ENCODE results near the gene COA8. TPM values are rescaled to one million over a fixed set of nuclear protein-coding genes. Genes with fewer than 3 reads are reported as not detected.

The COA8 gene
- total and polyA plus RNA-seq, 2 donors from 2014 or later = 40.7 to 65.1 TPM

DNA sequence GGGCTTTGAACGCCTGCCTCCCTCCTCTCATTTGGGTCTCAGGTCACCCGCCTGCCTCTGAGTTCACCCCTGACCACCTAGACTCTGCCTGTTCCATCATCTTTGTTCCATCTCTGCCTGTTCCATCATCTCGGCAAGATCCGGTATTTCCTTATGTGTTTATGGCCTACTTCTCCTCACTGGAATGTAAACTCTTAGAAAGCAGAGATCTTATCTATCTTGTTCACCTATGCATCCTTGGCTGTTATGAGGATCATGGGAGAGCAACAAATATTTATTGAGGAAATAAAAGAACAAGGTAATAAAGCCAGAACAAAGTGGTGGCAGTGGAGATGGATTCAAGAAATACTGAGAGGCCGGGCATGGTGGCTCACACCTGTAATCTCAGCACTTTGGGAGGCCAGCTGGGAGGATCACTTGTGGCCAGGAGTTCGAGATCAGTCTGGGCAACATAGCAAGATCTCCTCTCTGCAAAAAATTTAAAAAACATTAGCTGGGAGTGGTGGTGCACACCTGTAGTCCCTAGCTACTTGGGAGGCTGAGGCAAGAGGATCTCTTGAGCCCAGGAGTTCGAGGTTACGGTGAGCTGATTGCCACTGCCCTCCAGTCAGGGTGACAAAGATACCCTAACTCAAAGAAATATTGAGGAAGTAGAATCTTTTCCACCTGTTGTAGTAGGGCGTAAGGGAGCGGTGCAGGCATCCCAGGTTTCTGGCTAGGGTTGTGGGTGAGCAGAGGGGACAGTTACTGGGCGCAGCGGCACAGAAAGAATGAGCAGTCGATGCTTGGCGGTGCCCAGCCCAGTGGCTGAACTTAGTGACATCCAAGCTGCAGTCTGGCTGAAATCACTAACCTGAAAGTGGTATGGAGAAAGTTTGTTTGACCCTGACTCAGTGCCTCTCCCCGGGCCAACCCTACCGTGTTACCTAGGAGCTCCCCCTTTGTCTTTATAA lies 64.6 kb downstream of the COA8 start:
- intact Hi-C loops (cut with DNase I) = no loop called here

DNA sequence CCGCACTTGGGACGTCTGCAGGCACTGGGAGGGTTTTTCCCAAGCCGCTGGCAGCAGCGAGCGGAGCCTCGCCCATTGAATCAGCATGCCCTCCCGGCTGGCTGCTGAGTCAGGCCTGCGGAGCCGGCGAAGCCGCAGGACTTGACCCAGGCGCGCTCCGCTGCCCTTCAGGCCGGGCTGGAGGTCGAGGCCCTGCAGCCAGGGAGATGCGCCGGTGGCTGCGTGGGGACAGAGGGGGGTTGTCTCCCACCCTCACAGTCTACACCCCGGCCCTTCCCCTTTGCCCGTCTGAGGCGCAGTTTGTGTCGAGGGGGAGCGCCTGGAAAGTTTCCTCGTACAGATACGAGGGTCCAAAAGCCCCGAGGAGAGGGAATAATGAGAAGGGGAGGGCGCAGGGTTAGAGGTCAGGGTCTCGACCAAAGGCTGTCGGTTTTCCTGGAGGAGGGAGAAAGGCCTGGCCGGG lies 65.5 kb downstream of the COA8 start:
- H3K9me3 ChIP-seq (ENCODE audit: control insufficient read depth in 2 of 3, insufficient read depth in 1 of 3, low read length in 3 of 3) = no peaks in the 10 kb centered on the region
- H3K4me1 ChIP-seq (ENCODE audit: control insufficient read depth in 2 of 3, insufficient read depth in 2 of 3, low read depth in 1 of 3, low read length in 3 of 3) = peaks cover 0 to 23% (median 7%) of the 10 kb centered on the region in 3 donors
- intact Hi-C loops (cut with DNase I) = no loop called here
- H3K36me3 ChIP-seq (ENCODE audit: control insufficient read depth in 2 of 3, insufficient read depth in 3 of 3, low read length in 3 of 3) = no peaks in the 10 kb centered on the region
- TF ChIP-seq, protein P1, sequence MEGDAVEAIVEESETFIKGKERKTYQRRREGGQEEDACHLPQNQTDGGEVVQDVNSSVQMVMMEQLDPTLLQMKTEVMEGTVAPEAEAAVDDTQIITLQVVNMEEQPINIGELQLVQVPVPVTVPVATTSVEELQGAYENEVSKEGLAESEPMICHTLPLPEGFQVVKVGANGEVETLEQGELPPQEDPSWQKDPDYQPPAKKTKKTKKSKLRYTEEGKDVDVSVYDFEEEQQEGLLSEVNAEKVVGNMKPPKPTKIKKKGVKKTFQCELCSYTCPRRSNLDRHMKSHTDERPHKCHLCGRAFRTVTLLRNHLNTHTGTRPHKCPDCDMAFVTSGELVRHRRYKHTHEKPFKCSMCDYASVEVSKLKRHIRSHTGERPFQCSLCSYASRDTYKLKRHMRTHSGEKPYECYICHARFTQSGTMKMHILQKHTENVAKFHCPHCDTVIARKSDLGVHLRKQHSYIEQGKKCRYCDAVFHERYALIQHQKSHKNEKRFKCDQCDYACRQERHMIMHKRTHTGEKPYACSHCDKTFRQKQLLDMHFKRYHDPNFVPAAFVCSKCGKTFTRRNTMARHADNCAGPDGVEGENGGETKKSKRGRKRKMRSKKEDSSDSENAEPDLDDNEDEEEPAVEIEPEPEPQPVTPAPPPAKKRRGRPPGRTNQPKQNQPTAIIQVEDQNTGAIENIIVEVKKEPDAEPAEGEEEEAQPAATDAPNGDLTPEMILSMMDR (IDR thresholded peaks at IDR 0.05; ENCODE audit: borderline replicate concordance, extremely low read depth, insufficient read depth) = no peak
- H3K4me3 ChIP-seq (ENCODE audit: low read length in 3 of 3) = peak overlapping the region; percentile 6 to 80 (median 65)
- H3K9ac ChIP-seq (ENCODE audit: low read length in 3 of 3) = peak overlapping the region in 2 of 3 donors; percentile 77 to 94
- no peaks in the 10 kb centered on the region for H3K27me3 ChIP-seq (ENCODE audit: control insufficient read depth, insufficient read depth, low read length)
- peak; percentile 62 to 95 (median 74) for DNase-seq
- peak overlapping the region; percentile 99 for H3K27ac ChIP-seq (ENCODE audit: low read depth in 2 of 2, low read length in 2 of 2)
- no peak for FAIRE-seq

More for the DNA sequence above, 64.6 kb downstream of the COA8 start:
- H3K27me3 ChIP-seq (ENCODE audit: control insufficient read depth, insufficient read depth, low read length) = no peaks in the 10 kb centered on the region
- peaks cover 0 to 22% (median 7%) of the 10 kb centered on the region in 3 donors for H3K4me1 ChIP-seq (ENCODE audit: control insufficient read depth in 2 of 3, insufficient read depth in 2 of 3, low read depth in 1 of 3, low read length in 3 of 3)
- peak in 1 of 5 donors; percentile 53 for DNase-seq
- H3K4me3 ChIP-seq (ENCODE audit: low read length in 3 of 3) = no peak overlapping the region
- peak overlapping the region; percentile 99 for H3K27ac ChIP-seq (ENCODE audit: low read depth in 2 of 2, low read length in 2 of 2)
- peak overlapping the region in 1 of 3 donors; percentile 94 for H3K9ac ChIP-seq (ENCODE audit: low read length in 3 of 3)
- H3K36me3 ChIP-seq (ENCODE audit: control insufficient read depth in 2 of 3, insufficient read depth in 3 of 3, low read length in 3 of 3) = no peaks in the 10 kb centered on the region
- TF ChIP-seq, protein P1 (IDR thresholded peaks at IDR 0.05; ENCODE audit: borderline replicate concordance, extremely low read depth, insufficient read depth) = no peak
- FAIRE-seq = no peak
- H3K9me3 ChIP-seq (ENCODE audit: control insufficient read depth in 2 of 3, insufficient read depth in 1 of 3, low read length in 3 of 3) = no peaks in the 10 kb centered on the region

DNA sequence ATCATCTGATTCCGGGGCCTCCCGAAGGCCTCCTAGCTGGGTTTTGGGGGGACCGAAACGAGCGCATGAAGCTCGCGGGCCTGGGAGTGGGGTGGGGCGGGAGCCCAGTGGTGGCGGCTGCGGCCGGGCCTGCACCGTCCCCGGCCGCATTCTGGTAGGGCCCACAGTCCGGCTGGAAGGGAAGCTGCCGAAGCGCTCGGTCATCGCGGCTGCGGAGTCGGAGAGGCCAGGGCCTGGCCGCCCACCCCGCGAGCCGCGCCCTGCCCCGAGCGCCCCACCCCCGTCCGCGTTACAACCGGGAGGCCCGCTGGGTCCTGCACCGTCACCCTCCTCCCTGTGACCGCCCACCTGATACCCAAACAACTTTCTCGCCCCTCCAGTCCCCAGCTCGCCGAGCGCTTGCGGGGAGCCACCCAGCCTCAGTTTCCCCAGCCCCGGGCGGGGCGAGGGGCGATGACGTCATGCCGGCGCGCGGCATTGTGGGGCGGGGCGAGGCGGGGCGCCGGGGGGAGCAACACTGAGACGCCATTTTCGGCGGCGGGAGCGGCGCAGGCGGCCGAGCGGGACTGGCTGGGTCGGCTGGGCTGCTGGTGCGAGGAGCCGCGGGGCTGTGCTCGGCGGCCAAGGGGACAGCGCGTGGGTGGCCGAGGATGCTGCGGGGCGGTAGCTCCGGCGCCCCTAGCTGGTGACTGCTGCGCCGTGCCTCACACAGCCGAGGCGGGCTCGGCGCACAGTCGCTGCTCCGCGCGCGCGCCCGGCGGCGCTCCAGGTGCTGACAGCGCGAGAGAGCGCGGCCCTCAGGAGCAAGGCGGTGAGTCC lies 66.1 kb downstream of the COA8 start, which contains the start of gene KLC1:
Gene KLC1 (plus strand): TSS at position 528 of the 819 bp plus-strand sequence. CDS start 25,354 bp downstream, outside the sequence.
- peaks cover 0 to 22% (median 7%) of the 10 kb centered on the region in 3 donors for H3K4me1 ChIP-seq (ENCODE audit: control insufficient read depth in 2 of 3, insufficient read depth in 2 of 3, low read depth in 1 of 3, low read length in 3 of 3)
- peak; percentile 84 to 95 (median 91) for DNase-seq
- peak within 1 kb of the TSS; percentile 42 to 94 (median 86) for H3K9ac ChIP-seq (ENCODE audit: low read length in 3 of 3)
- peak within 1 kb of the TSS; percentile 62 to 82 (median 80) for H3K4me3 ChIP-seq (ENCODE audit: low read length in 3 of 3)
- intact Hi-C loops (cut with DNase I) = no loop called here
- H3K27me3 ChIP-seq (ENCODE audit: control insufficient read depth, insufficient read depth, low read length) = no peaks in the 10 kb centered on the region
- no peak for FAIRE-seq
- peak within 1 kb of the TSS; percentile 99 for H3K27ac ChIP-seq (ENCODE audit: low read depth in 2 of 2, low read length in 2 of 2)
- no peaks in the 10 kb centered on the region for H3K9me3 ChIP-seq (ENCODE audit: control insufficient read depth in 2 of 3, insufficient read depth in 1 of 3, low read length in 3 of 3)
- no peaks in the 10 kb centered on the region for H3K36me3 ChIP-seq (ENCODE audit: control insufficient read depth in 2 of 3, insufficient read depth in 3 of 3, low read length in 3 of 3)
- TF ChIP-seq, protein P1 (IDR thresholded peaks at IDR 0.05; ENCODE audit: borderline replicate concordance, extremely low read depth, insufficient read depth) = peak; percentile 5

Measured in kidney (tissue), 14 donors.